Measurements from ENCODE around the gene FBXW12.
"Not testable (repeated sequence)": the region's sequence is repeated elsewhere in the genome, so short reads cannot be mapped to it uniquely, and the experiment has no call there.

Gene FBXW12

GRCh38 chr3:48387634-48388033 lies 15.6 kb downstream of the FBXW12 start:
- DNase-seq: no peak

- DNase-seq: no peak
These were observed 16.9 kb downstream of the FBXW12 start for GRCh38 chr3:48388966-48389365.

GRCh38 chr3:48394391-48394790 lies 22.4 kb downstream of the FBXW12 start:
- DNase-seq: no peak

DNA sequence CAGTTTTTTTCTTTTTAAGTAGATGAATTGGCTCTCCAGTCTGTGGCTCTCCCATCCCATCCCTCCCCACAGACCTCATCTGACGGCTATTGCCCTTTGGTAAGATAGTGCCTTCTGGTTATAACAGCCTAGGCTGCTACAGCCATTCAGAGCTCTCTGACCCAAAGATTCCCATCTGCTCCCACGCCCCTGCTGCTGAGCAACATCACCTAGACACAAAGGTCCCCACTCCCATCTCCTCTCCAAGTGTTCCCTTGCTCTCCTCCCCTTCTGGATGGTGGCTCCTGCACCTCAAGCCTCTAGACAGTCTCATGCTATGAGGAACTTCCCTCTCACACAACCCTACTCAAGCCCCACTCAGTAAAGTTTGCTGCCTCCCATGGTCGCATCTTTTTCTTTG lies 23.7 kb downstream of the FBXW12 start:
- DNase-seq: no peak

GRCh38 chr3:48397767-48398681 lies 26.0 kb downstream of the FBXW12 start:
- DNase-seq: no peak

GRCh38 chr3:48398701-48399386 lies 26.8 kb downstream of the FBXW12 start:
- no peak for DNase-seq

- DNase-seq: no peak
These were observed 27.6 kb downstream of the FBXW12 start for GRCh38 chr3:48399387-48400172.

GRCh38 chr3:48400824-48401433 lies 28.9 kb downstream of the FBXW12 start:
- peak; percentile 42 for DNase-seq

- DNase-seq: not testable (repeated sequence)
These were observed 29.4 kb downstream of the FBXW12 start for GRCh38 chr3:48401434-48401901.

DNA sequence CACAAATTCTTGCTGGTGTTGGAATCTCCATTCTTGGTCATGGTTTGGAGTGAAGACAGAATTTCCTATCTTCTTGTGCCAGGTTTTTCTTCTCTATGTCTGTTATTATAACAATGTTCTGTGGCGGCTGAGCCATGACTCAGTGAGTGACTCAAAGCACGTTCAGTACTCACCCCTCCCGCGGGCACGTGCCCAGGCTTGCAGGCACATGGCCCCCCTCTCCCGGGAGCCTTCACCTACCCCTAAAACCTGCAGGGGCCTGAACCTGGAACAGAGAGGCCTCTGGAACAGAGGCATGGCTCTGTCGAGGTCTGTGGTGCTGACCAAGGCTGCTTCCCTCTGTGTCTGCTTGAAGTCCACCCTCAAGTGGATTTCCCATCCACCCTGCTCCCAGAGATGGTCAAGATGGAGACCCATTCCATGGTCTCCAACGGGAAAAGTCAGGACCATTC lies 30.3 kb downstream of the FBXW12 start:
- DNase-seq: no peak

DNA sequence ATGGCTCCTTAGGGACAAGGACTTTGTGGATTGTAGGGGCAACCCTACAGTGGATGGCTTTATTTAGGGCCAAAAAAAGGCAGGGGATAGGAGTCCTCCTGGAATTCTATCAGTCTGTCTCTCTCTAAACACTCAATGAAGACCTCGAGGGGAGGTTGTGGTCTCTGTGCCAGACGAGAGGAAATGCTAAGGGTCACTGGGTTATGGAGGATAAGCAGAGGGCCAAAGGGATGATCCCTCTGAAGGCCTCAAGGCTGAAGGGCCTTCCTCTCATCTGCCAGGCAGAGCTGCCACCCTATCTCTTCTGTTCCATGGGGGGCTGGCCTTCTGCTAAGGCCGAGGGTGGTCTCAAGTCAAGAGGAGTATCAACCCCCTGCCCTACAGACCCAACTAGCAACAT lies 30.9 kb downstream of the FBXW12 start:
- no peak for DNase-seq

DNA sequence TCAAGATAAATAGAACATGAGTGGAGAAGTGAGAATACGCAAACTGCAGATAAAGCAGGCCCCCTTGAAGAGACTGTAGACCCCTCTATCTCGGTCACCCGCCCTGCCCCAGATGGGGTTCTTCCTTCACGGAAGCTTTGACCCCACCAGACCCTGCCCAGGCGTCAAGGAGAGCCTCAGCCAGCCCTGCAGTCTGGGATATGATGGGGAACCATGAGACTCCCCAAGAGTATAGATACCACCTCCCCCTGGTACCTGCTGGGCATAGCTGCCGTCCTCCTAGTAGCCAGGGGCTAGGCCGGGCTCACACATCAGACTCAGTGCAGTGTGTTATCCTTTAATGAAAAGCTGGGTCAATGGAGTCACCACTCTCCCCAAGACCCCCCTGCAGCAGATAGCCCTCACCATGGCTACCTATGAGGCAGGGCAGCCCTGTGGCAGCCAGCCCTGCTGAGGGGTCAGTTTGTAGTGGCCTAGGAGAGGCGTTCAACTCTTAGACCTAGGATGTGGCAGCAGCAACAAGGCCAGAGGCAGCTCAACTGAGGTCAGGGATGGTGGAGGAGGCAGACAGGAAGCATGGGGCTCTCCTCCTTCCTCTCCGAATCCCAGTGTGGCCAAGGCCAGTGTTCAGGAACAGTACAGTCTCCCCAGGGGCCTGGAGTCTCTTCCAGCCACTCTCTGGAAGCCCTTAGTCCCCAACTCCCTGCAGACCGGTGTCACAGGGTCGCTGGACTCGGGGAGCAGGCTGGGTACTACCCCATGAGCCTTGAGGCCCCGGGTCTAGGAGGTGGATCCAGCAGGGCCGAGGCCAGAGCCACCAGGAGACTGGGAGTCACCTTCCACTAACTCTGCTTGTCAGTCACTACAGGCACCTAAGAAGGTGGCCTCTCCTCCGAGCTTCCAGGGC lies 31.8 kb downstream of the FBXW12 start:
- DNase-seq: no peak

GRCh38 chr3:48404440-48405342 lies 32.7 kb downstream of the FBXW12 start:
- DNase-seq: no peak

DNA sequence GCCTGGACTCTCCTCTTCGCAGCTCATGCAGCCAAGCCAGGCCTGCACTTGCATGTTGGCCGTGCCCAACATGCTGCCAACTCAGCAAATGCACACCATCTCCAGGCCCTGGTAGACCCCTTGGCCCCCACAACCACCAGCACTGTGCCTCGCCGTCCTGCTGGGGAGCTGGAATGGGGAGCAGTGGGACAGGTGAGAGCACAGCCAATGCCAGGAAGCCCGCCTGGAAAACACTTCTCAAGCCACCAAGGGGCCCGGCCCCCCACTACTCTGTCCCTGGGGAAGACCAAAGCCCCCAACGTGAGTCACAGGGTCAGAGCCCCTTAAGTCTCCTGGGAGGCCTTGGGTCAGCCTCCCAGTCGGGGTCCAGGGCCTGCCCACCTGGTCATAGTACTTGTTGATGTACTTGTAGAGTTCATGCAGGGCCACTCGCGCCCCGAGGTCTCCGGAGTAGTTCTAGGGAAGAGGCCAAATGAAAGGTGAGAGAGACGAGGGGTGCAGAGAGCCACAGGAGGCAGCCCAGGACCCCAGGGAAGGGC lies 33.4 kb downstream of the FBXW12 start:
- DNase-seq: no peak

DNA sequence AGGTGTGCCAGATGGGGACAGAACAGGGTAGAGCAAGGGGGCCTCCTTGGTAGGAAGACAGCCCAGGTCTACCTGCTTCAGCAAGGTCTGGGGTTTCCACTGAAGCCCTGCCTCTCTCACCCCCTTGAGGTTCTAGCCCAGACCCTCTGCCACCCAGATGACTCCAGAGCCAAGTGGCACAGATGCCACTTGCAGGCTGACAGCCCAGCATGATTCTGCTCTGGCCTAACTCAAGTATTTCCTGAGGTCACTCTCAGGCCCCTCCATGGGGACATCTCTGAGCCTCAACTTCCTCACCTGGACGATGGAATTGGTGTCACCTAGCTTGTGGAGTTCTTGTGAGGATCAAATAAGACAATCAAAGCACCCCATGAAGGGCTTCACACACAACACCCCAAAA lies 34.0 kb downstream of the FBXW12 start:
- DNase-seq: no peak

DNA sequence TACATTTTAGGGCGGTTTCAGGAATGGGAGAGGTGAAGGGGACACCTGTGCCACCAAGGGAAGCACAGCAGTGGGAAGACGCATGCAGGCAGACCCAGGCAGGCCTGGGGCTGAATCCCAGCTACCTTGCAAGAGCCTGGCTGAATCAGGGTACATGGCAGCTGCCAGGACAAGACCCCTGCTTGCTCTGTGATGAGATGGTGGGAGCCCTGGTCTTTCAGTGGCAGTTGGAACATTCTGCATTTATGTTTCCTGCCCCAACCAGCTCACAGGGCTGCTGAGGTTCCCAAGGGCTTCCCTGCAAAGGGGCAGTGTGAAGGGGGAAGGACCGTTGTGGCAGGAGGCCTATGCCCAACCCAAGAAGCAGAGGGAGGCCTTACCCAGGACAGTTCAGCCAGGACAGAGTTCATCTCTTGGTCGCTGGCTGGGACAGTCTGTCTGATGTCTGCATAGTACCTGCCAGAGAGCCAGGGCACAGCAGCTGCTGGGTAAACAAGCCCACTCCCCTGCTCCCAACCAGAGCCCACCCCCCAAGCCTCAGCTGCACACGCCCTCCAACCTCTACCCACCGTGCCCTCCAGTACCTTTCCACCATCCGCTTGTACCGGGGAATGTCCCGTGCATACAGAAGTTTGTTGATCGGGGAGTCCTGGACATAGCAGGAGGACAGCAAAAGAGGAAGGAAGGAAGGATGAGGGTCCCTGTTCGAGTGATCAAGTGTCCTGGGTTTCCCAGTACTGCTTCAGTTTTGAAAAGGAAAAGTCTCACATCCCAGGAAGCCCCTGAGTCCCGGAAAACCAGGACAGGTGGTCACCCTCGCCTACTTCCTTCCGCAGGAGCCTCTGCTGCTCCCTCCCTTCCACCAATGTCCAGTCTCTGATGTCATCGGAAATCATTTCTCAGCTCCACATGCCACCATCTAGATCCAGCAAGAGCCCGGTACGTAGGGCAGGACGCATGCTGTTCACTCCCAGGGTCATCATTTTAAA lies 34.7 kb downstream of the FBXW12 start:
- DNase-seq: no peak

GRCh38 chr3:48407542-48408099 lies 35.6 kb downstream of the FBXW12 start:
- no peak for DNase-seq

DNA sequence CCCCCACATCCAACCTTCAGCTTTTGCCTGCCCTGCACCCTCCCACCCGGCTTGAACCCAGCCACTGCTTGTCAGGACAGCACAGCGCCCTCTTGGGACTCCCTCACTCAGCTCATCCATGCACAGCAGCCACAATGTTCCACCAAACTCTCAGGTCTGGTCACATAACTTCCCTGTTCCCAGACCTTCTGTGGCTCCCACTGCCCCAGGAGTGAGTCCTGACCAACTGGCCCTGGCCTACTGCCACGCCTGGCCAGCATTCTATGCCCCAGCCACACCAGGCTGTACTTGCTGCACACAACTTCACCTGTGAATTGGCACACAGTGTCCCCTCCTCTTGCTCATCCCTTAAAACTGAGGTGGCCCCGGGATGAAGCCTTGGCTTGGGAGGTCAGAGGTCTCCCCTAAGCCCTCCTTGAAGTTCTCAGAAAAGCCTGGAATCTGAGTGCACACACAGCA lies 36.8 kb downstream of the FBXW12 start:
- DNase-seq: no peak
